Activated CD4-positive, CD25-positive, alpha-beta regulatory T cell treated with anti-CD3 and anti-CD28 coated beads, Interleukin-2, amount 50 U/mL, for 16 hours (primary cell): ENCODE data around the gene MAGEA2.
"Not testable (repeated sequence)": the region's sequence is repeated elsewhere in the genome, so short reads cannot be mapped to it uniquely, and the experiment has no call there.

Source experiments
- DNase-seq: peaks from one replicate; pipeline ENCODE4 v3.0.0-alpha.2; 2020; ENCODE audit warnings: low read depth, low spot score

The MAGEA2 gene, protein sequence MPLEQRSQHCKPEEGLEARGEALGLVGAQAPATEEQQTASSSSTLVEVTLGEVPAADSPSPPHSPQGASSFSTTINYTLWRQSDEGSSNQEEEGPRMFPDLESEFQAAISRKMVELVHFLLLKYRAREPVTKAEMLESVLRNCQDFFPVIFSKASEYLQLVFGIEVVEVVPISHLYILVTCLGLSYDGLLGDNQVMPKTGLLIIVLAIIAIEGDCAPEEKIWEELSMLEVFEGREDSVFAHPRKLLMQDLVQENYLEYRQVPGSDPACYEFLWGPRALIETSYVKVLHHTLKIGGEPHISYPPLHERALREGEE

DNA sequence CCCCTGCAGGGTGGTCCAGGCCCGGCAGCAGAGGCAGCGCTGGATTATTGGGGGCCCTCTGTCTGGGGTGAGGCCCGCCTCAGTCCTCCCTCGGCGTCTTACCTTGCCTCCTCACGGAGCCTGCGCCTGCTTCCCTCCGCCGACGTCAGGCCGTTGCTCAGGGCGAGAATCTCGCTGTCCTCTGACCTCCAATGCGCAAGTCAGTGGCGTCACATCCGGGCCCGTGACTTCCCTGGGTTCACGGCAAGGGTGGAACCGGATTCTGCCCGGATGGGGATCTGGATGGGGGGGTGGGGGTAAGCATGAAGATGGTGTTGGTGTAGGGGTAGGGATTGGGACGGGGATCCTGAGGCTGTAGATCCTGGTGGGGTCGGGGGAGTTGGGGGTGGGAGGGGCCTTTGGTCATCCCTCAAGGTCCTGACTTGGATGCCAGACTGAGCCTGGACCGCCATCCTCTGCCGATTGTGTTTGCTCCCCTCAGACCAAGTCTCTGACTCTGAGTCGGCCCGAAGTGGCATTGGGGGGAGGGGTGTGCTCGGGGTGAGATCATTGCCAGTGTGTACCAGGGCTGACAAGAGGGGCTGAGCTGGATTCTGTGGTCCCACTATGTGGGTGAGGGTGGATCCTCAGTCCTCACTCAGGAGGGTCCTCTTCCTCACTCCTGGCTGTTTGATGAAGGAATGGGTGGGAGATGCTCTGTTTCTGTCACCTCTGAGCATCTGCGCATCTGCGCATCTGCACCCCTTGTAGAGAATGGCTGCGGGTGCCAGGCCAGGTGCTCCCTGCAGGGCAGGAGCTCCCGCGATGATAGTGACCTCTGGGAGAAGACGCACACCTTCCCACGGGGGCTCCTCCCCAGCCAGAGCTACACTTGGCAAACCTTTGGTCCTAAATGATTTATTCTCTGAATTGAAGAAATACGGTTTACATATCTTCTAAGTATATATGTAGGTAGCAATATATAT lies at the start of gene MAGEA2:
MAGEA2 (minus strand) TSS at position 157 of the 965 bp plus-strand sequence. CDS start 2,479 bp downstream, outside the sequence.
- not testable (repeated sequence) for DNase-seq

DNA sequence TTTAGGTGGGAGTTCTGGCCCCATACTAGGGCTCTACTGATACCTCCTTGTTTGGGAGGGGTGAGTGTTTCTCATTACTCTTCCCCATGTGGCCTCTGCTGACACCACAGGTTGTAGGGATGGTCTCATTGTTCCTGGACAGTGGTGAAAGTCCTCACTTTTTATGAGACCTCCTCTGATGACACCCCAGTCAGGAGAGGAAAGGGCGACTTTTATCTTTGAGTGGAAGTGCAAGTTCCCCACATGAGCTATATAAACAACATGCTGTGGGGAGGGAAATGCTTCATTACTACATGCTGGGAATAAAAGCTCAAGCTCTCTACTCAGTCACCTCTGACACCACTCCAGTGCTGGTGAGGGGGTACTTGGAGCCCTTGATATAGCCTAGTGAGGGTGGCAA lies 45.3 kb upstream of the MAGEA2 start:
- DNase-seq: no peak

DNA sequence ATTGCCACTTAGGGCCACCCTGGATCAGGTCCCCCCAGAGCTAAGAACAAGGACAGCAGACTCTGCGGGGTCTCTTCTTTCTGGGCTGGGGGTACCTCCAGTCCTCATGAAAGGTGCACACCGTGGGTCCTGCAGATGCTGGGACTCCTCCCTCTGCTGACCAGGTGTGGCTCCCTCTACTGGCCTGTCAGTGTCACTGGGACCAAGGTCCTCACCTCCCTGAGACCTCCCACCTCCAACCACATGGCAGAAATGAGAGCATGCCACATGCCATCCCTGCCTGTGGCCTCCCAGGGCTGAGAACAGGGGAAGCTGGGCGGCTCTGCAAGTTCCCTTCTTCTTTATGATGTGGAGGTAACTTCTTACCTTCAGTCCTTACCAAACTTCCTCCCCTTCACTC lies 33.4 kb upstream of the MAGEA2 start:
- DNase-seq: not testable (repeated sequence)

DNA sequence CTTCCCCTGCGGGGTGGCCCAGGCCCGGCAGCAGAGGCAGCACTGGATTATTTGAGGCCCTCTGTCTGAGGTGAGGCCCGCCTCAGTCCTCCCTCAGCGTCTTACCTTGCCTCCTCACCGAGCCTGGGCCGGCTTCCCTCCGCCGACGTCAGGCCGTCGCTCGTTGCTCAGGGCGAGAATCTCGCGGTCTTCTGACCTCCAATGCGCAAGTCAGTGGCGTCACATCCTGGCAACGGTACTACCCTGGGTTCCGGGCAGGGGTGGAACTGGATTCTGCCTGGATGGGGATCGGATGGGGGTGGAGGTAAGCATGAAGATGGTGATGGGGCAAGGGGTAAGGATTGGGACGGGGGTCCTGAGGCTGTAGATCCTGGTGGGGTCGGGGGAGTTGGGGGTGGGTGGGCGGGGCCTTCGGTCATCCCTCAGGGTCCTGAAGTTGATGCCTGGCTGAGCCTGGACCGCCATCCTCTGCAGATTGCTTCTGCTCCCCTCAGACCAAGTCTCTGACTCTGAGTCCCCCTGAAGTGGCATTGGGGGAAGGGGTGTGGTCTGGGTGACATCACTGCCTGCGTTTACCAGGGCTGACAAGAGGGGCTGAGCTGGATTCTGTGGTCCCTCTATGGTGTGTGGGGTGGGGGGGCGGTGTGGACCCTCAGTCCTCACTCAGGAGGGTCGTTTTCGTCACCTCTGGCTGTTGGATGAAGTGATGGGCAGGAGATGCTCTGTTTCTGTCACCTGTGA lies 16.1 kb upstream of the MAGEA2 start, which contains the start of gene MAGEA6:
MAGEA6 (minus strand) TSS at position 141 of the 741 bp plus-strand sequence. CDS start 2,039 bp downstream, outside the sequence.
- DNase-seq: not testable (repeated sequence)

DNA sequence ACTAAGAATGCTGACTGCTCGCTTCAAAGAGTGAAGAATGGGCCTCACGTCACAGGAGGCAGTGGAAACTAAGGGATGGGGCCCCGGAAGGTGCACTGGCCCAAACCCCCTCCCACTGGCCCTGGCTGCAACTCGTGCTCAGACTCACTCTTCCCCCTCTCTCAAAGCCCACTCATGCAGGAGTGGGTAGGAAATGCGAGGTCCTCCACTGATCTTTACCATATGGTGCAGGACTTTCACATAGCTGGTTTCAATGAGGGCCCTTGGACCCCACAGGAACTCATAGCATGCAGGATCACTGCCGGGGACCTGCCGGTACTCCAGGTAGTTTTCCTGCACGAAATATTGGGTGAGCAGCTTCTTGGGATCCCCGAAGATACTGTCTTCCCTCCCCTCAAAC lies 12.9 kb upstream of the MAGEA2 start:
- not testable (repeated sequence) for DNase-seq

DNA sequence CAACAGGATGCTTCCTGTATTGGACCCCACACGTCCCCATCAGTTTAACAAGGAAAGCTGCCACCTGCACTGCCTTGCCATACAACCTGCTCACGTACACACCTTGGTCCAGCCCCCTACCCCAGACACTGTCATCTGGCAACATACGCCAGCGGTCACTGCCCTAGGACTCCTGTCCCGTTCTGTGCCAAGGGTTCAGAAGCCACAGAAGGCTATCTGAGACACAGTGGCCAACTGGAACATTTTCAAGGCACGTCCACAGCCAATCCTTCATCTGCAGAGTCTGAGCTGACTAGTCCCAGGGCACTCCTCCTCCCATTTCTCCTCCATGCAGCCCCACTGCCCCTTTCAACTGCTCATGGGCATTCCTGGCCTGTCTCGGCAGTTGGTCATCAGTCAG lies 7.9 kb upstream of the MAGEA2 start:
- DNase-seq: not testable (repeated sequence)

DNA sequence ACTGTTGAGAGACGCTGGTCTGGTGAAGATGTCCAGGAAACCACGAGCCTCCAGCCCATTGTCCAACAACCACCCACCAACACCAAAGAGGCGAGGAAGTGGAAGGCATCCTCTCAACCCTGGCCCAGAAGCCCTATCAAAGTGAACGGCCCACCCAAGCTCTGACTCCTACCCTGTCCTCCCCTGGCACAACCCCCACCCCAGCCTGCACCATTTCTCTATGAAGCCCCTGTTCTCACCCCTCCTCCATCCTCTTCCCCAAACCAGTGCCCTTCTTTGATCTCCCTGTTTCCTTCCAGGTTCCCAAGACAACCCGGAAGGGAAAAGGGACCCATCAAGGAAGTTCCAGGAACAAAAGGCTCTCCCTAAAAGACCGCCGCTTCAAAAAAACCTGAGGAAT lies 5.9 kb upstream of the MAGEA2 start:
- DNase-seq: not testable (repeated sequence)

DNA sequence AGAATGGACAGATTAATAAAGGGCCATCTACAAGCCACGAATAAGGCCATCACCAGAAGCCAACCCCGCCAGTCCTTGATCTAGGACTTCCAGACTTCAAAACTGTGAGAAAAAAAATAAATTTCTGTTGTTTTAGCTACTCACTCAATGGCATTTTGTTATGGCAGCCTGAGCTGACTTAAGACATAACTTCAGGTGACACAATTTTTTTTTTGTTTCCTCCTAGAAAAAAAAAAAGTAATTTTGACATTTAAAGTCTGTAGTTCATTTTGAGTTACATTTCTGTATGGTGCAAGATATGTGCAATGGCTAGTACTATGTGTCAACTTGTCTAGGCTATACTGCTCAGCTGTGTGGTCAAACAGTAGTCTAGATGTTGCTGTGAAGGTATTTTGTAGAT lies 5.3 kb upstream of the MAGEA2 start, which contains the start of gene CSAG3:
CSAG3 (plus strand) TSS at position 301 of the 400 bp plus-strand sequence.
- DNase-seq: not testable (repeated sequence)

DNA sequence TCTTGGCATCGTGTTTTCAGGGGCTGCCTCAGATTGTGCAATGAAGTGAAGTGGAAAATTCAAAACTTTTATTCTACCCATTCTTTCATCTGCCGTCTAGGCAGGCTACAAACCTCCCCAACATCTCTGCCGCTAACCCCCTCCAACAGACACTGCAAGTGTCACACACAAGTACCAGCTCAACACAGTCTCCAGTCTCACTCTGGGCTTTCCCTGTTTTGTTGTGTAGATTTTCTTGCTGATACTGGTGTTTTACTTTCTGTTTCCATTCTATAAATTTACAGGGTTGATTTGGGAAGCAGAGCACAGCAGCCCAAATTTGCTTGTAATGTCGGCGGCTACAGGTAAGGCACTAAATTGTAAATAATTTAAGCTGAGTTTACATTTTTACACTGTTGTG lies 1.2 kb upstream of the MAGEA2 start:
- DNase-seq: not testable (repeated sequence)

DNA sequence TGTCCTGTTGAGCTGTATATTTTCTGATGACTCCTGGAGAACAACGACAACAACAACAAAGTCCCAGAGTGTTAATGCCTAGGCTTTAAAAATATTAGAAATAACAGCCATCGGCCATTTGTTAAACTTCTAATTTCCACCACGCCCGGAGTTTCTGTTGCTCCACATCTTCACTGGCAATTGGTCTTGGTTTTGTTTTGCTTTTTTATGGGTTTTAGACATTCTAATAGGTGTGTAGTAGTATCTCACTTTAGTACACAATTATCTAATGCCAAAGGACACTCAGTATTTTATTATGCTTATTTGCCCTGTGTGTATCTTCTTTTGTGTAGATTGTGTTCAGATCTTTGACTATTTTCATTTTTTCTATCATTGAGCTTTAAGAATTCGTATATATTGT lies 15.1 kb downstream of the MAGEA2 start:
- DNase-seq: no peak

DNA sequence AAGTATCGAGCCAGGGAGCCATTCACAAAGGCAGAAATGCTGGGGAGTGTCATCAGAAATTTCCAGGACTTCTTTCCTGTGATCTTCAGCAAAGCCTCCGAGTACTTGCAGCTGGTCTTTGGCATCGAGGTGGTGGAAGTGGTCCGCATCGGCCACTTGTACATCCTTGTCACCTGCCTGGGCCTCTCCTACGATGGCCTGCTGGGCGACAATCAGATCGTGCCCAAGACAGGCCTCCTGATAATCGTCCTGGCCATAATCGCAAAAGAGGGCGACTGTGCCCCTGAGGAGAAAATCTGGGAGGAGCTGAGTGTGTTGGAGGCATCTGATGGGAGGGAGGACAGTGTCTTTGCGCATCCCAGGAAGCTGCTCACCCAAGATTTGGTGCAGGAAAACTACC lies 17.1 kb downstream of the MAGEA2 start:
- not testable (repeated sequence) for DNase-seq

DNA sequence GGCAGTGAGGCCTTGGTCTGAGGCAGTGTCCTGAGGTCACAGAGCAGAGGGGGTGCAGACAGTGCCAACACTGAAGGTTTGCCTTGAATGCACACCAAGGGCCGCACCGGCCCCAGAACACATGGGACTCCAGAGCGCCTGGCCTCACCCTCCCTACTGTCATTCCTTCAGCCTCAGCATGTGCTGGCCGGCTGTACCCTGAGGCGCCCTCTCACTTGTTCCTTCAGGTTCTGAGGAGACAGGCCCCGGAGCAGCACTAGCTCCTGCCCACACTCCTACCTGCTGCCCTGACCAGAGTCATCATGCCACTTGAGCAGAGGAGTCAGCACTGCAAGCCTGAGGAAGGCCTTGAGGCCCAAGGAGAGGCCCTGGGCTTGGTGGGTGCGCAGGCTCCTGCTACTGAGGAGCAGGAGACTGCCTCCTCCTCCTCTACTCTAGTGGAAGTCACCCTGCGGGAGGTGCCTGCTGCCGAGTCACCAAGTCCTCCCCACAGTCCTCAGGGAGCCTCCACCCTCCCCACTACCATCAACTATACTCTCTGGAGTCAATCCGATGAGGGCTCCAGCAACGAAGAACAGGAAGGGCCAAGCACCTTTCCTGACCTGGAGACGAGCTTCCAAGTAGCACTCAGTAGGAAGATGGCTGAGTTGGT lies 17.7 kb downstream of the MAGEA2 start:
- DNase-seq: no peak

DNA sequence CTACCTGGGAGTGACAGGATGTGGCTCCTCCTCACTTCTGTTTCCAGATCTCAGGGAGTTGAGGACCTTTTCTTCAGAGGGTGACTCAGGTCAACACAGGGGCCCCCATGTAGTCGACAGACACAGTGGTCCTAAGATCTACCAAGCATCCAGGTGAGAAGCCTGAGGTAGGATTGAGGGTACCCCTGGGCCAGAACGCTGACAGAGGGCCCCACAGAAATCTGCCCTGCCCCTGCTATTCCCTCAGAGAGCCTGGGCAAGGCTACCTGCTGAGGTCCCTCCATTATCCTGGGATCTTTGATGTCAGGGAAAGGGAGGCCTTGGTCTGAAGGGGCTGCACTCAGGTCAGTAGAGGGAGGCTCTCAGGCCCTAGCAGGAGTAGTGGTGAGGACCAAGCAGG lies 18.5 kb downstream of the MAGEA2 start:
- DNase-seq: no peak

DNA sequence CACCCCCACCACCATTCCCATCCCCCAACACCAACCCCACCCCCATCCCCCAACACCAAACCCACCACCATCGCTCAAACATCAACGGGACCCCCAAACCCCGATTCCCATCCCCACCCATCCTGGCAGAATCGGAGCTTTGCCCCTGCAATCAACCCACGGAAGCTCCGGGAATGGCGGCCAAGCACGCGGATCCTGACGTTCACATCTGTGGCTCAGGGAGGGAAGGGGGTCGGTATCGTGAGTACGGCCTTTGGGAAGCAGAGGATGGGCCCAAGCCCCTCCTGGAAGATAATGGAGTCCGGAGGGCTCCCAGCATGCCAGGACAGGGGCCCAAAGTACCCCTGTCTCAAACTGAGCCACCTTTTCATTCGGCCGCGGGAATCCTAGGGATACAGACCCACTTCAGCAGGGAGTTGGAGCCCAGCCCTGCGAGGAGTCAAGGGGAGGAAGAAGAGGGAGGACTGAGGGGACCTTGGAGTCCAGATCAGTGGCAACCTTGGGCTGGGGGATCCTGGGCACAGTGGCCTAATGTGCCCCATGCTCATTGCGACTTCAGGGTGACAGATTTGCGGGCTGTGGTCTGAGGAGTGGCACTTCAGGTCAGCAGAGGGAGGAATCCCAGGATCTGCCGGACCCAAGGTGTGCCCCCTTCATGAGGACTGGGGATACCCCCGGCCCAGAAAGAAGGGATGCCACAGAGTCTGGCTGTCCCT lies 19.3 kb downstream of the MAGEA2 start:
- DNase-seq: not testable (repeated sequence)

DNA sequence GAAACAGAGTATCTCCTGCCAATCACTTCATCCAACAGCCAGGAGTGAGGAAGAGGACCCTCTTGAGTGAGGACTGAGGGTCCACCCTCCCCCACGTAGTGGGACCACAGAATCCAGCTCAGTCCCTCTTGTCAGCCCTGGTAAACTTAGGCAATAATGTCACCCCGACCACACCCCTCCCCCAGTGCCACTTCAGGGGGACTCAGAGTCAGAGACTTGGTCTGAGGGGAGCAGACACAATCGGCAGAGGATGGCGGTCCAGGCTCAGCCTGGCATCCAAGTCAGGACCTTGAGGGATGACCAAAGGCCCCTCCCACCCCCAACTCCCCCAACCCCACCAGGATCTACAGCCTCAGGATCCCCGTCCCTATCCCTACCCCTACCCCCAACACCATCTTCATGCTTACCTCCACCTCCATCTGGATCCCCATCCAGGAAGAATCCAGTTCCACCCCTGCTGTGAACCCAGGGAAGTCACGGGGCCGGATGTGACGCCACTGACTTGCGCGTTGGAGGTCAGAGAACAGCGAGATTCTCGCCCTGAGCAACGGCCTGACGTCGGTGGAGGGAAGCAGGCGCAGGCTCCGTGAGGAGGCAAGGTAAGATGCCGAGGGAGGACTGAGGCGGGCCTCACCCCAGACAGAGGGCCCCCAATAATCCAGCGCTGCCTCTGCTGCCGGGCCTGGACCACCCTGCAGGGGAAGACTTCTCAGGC lies 20.2 kb downstream of the MAGEA2 start, which contains the start of the genes CSAG1 and MAGEA12:
CSAG1 (minus strand) TSS at position 461 of the 715 bp plus-strand sequence. CDS start 1,261 bp downstream, outside the sequence.
MAGEA12 (plus strand) TSS at position 497 of the 715 bp plus-strand sequence. CDS start 2,405 bp downstream, outside the sequence.
- no peak for DNase-seq

DNA sequence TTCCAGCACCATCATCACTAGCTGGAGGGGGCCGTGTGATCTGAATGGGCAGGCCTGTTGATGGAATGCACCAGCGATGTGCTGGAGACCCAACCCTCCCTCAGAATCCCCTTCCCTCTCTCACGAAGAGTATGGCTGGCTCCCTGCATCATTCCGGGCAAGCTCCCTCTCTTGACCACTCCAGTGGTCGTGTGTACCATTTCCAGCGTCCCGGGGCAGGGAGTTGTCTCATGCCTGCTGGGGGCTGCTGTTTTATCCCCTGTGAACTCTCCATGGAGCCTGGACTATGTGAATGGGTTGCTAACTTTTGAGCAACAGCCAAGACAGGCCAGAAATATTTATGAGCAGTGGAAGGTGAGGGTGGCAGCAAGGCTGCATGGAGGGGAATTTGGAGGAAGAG lies 28.2 kb downstream of the MAGEA2 start:
- no peak for DNase-seq

DNA sequence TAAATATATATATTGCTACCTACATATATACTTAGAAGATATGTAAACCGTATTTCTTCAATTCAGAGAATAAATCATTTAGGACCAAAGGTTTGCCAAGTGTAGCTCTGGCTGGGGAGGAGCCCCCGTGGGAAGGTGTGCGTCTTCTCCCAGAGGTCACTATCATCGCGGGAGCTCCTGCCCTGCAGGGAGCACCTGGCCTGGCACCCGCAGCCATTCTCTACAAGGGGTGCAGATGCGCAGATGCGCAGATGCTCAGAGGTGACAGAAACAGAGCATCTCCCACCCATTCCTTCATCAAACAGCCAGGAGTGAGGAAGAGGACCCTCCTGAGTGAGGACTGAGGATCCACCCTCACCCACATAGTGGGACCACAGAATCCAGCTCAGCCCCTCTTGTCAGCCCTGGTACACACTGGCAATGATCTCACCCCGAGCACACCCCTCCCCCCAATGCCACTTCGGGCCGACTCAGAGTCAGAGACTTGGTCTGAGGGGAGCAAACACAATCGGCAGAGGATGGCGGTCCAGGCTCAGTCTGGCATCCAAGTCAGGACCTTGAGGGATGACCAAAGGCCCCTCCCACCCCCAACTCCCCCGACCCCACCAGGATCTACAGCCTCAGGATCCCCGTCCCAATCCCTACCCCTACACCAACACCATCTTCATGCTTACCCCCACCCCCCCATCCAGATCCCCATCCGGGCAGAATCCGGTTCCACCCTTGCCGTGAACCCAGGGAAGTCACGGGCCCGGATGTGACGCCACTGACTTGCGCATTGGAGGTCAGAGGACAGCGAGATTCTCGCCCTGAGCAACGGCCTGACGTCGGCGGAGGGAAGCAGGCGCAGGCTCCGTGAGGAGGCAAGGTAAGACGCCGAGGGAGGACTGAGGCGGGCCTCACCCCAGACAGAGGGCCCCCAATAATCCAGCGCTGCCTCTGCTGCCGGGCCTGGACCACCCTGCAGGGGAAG lies 39.5 kb downstream of the MAGEA2 start, which contains the start of gene MAGEA2B:
MAGEA2B (plus strand) TSS at position 814 of the 973 bp plus-strand sequence. CDS start 2,479 bp downstream, outside the sequence.
- DNase-seq: not testable (repeated sequence)

DNA sequence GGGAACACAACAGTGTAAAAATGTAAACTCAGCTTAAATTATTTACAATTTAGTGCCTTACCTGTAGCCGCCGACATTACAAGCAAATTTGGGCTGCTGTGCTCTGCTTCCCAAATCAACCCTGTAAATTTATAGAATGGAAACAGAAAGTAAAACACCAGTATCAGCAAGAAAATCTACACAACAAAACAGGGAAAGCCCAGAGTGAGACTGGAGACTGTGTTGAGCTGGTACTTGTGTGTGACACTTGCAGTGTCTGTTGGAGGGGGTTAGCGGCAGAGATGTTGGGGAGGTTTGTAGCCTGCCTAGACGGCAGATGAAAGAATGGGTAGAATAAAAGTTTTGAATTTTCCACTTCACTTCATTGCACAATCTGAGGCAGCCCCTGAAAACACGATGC lies 40.4 kb downstream of the MAGEA2 start:
- DNase-seq: not testable (repeated sequence)
